EL (cell line): ENCODE results near the gene PLEKHG4B.
"Not testable (repeated sequence)": the region's sequence is repeated elsewhere in the genome, so short reads cannot be mapped to it uniquely, and the experiment has no call there.

ENCODE experiments used
- DNase-seq: peaks from one replicate; pipeline ENCODE4 v3.0.0-alpha.2; 2016

PLEKHG4B gene

DNA sequence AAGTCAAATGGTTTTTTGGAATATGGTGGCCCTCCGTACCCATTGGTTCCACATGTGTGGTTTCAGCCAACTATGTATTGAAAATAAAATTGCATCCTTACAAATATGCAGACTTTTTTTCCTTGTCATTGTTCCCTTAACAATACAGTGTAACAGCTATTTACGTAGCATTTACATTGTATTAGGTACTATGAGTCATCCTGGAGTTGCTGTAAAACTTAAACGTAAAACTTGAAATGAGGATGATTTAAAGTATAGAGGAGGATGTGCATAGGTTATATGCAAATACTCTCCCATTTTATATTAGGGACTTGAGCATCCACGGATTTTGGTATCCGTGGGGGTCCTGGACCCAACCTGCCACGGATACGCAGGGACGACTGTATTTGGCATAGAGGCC lies 142.5 kb downstream of the PLEKHG4B start:
- no peak for DNase-seq

- not testable (repeated sequence) for DNase-seq
Observed at GRCh38 chr5:235527-235926, 143.6 kb downstream of the PLEKHG4B start.

DNA sequence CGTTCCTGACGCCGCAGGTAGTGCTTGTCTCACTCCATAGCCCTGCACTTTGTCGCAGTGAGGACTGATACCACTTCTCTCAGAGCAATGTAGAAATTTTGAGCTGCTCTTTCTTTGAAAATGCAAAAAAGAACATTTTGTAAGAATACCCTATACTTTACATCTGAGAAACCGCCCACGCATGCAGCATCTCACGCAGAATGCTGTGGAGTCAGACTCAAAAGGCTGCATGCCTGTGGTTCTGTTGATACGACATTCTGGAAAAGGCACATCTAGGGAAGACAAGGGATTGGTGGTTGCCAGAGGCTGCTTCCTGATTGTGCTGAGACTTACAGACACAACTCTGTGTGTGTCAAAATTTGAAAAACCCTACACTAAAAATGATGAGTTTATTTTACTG lies 146.0 kb downstream of the PLEKHG4B start:
- DNase-seq = not testable (repeated sequence)
